HL-60 (cell line): ENCODE data around the gene EPHB2.

Source experiments
- DNase-seq, 2 experiments: peaks; one replicate each; pipeline ENCODE4 v3.0.0-alpha.2; 2010 to 2020; ENCODE audit warnings: low read depth in 1 of 2, low spot score in 1 of 2
- H3K27ac ChIP-seq: fragments of 250-450 bp; sonication (Bioruptor Pico); replicated peaks from 2 replicates; pipeline ENCODE4 v1.5.1; 2020; ENCODE audit warnings: mild to moderate bottlenecking, moderate library complexity
- H3K27me3 ChIP-seq: fragments of 250-450 bp; sonication (Bioruptor Pico); 2 replicates; pipeline ENCODE4 v1.5.1; 2021; ENCODE audit warnings: mild to moderate bottlenecking, moderate library complexity; ENCODE audit not compliant: insufficient read depth, poor library complexity, severe bottlenecking
- H3K4me3 ChIP-seq: replicated peaks from 2 replicates; pipeline ENCODE4 v1.5.1; 2011; ENCODE audit warnings: mild to moderate bottlenecking, control low read depth, low read length; ENCODE audit not compliant: insufficient read depth
- GABPA ChIP-seq: IDR thresholded peaks from 2 replicates; pipeline ENCODE4 v1.6.1; 2012; ENCODE audit warnings: low read depth
- POLR2AphosphoS5 ChIP-seq: IDR thresholded peaks from 2 replicates; pipeline ENCODE4 v1.6.1; 2012; ENCODE audit warnings: low read depth
- REST ChIP-seq: IDR thresholded peaks from 2 replicates; pipeline ENCODE4 v1.6.1; 2012; ENCODE audit warnings: low read depth; ENCODE audit not compliant: insufficient replicate concordance
- SPI1 ChIP-seq: IDR thresholded peaks from 2 replicates; pipeline ENCODE4 v1.6.1; 2012; ENCODE audit warnings: low read depth, mild to moderate bottlenecking, borderline replicate concordance
- TF ChIP-seq, protein P1 (sequence below): IDR thresholded peaks from one replicate; pipeline ENCODE4 v1.5.1; 2011; ENCODE audit warnings: low read length, control low read depth, inconsistent platforms; ENCODE audit not compliant: insufficient read depth

Gene EPHB2

GRCh38 chr1:22913421-22914141, 202.9 kb downstream of the EPHB2 start:
- TF ChIP-seq SPI1 (no peak), POLR2AphosphoS5 (no peak), REST (no peak), GABPA (no peak)
- TF ChIP-seq, protein P1, sequence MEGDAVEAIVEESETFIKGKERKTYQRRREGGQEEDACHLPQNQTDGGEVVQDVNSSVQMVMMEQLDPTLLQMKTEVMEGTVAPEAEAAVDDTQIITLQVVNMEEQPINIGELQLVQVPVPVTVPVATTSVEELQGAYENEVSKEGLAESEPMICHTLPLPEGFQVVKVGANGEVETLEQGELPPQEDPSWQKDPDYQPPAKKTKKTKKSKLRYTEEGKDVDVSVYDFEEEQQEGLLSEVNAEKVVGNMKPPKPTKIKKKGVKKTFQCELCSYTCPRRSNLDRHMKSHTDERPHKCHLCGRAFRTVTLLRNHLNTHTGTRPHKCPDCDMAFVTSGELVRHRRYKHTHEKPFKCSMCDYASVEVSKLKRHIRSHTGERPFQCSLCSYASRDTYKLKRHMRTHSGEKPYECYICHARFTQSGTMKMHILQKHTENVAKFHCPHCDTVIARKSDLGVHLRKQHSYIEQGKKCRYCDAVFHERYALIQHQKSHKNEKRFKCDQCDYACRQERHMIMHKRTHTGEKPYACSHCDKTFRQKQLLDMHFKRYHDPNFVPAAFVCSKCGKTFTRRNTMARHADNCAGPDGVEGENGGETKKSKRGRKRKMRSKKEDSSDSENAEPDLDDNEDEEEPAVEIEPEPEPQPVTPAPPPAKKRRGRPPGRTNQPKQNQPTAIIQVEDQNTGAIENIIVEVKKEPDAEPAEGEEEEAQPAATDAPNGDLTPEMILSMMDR = no peak
- Histone ChIP-seq H3K4me3 (no peak overlapping the region), H3K27me3 (no peaks in the 10 kb centered on the region), H3K27ac (no peak overlapping the region)
- DNase-seq = no peak

DNA sequence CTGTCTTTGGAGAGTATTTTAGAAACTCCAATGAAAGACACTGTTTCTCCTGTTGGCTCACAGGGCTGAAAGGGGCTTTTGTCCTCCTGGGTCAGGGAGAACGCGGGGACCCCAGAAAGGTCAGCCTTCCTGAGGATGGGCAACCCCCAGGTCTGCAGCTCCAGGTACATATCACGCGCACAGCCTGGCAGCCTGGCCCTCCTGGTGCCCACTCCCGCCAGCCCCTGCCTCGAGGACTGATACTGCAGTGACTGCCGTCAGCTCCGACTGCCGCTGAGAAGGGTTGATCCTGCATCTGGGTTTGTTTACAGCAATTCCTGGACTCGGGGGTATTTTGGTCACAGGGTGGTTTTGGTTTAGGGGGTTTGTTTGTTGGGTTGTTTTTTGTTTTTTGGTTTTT, 203.5 kb downstream of the EPHB2 start:
- Histone ChIP-seq H3K27ac (no peak overlapping the region), H3K4me3 (no peak overlapping the region), H3K27me3 (no peaks in the 10 kb centered on the region)
- TF ChIP-seq SPI1 (no peak), POLR2AphosphoS5 (no peak), REST (no peak), GABPA (no peak)
- TF ChIP-seq, protein P1 = no peak
- DNase-seq = no peak

DNA sequence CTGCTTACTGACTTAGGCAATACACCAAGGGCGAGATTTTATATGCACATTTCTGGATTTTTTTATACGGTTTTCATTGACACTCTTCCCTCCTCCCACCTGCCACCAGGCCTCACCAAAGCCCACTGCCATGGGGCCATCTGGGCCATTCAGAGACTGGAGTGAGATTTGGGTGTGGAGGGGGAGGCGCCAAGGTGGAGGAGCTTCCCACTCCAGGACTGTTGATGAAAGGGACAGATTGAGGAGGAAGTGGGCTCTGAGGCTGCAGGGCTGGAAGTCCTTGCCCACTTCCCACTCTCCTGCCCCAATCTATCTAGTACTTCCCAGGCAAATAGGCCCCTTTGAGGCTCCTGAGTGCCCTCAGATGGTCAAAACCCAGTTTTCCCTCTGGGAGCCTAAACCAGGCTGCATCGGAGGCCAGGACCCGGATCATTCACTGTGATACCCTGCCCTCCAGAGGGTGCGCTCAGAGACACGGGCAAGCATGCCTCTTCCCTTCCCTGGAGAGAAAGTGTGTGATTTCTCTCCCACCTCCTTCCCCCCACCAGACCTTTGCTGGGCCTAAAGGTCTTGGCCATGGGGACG, 204.1 kb downstream of the EPHB2 start:
- TF ChIP-seq GABPA = no peak
- TF ChIP-seq, protein P1 = no peak
- no peak for TF ChIP-seq SPI1
- TF ChIP-seq REST = no peak
- TF ChIP-seq POLR2AphosphoS5 = no peak
- H3K4me3 ChIP-seq = no peak overlapping the region
- H3K27ac ChIP-seq = no peak overlapping the region
- DNase-seq = no peak
- H3K27me3 ChIP-seq = no peaks in the 10 kb centered on the region
